PC-3 (cell line): ENCODE data around the gene PRR5.

Source experiments
- EZH2 ChIP-seq: fragments of 300-600 bp; sonication (generic); IDR thresholded peaks from one replicate; pipeline ENCODE4 v1.6.1; 2017; ENCODE audit warnings: antibody characterized with exemption, mild to moderate bottlenecking, low read length; ENCODE audit not compliant: unreplicated experiment
- EZH2phosphoT487 ChIP-seq: fragments of 300-600 bp; sonication (generic); IDR thresholded peaks from 2 replicates; pipeline ENCODE4 v1.6.1; 2018; ENCODE audit warnings: mild to moderate bottlenecking, antibody characterized with exemption, low read length, borderline replicate concordance
- TF ChIP-seq, protein P1 (sequence below): fragments of 300-600 bp; sonication (generic); conservative IDR thresholded peaks from 2 replicates; pipeline ENCODE4 v1.5.1; 2017; ENCODE audit warnings: antibody characterized with exemption, low read depth, mild to moderate bottlenecking, low read length

GRCh38 chr22:44759001-44759400 lies 57.0 kb downstream of the PRR5 start:
- TF ChIP-seq, protein P1, sequence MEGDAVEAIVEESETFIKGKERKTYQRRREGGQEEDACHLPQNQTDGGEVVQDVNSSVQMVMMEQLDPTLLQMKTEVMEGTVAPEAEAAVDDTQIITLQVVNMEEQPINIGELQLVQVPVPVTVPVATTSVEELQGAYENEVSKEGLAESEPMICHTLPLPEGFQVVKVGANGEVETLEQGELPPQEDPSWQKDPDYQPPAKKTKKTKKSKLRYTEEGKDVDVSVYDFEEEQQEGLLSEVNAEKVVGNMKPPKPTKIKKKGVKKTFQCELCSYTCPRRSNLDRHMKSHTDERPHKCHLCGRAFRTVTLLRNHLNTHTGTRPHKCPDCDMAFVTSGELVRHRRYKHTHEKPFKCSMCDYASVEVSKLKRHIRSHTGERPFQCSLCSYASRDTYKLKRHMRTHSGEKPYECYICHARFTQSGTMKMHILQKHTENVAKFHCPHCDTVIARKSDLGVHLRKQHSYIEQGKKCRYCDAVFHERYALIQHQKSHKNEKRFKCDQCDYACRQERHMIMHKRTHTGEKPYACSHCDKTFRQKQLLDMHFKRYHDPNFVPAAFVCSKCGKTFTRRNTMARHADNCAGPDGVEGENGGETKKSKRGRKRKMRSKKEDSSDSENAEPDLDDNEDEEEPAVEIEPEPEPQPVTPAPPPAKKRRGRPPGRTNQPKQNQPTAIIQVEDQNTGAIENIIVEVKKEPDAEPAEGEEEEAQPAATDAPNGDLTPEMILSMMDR = no peak
- TF ChIP-seq EZH2 = no peak
- no peak for TF ChIP-seq EZH2phosphoT487
